ENCODE measurements around the gene LRRC8B. TPM values are rescaled to one million over a fixed set of nuclear protein-coding genes. Genes with fewer than 3 reads are reported as not detected.

LRRC8B gene
- total and polyA plus RNA-seq, 9 of the 15 experiments (the other 6 are each of a cell fraction or from before 2014, with no cell fraction given), result 4.3 to 43.7 (median 14.4) TPM

GRCh38 chr1:89527750-89528381 lies 3.2 kb downstream of the LRRC8B start:
- intact Hi-C loops (cut with micrococcal nuclease), result loop anchor here (10.0 kb wide), 1 partner anchor 467 kb away; the partner anchor contains the start of gene ZNF326
- H3K36me3 ChIP-seq (ENCODE audit: control insufficient read depth, insufficient read depth, low read length), result peaks cover 54% of the 10 kb centered on the region
- ChIA-PET CTCF (ENCODE audit: low intra/inter-chr PET ratio) (interaction anchor here (0.7 kb wide), 1 partner anchor 8 kb away, joined by 3 read pairs; no protein-coding TSS in a partner anchor), POLR2A (interaction anchor here (1.0 to 2.1 kb wide), 3 partner anchors 9 to 294 kb away, joined by 3 to 8 read pairs (median 6); no protein-coding TSS in a partner anchor)
- no peak for DNase-seq (ENCODE audit: extremely low read depth in 1 of 4, low spot score in 3 of 4)
- in situ Hi-C loops (cut with MboI), result no loop called here
- no peaks in the 10 kb centered on the region for H3K27me3 ChIP-seq (ENCODE audit: control insufficient read depth in 2 of 2, insufficient read depth in 2 of 2, low read length in 2 of 2)
- no peak overlapping the region; the same call in 1 of the 2 replicates for H3K4me2 ChIP-seq (ENCODE audit: insufficient read depth, low read length)
- no peaks in the 10 kb centered on the region for H3K9me1 ChIP-seq (ENCODE audit: control insufficient read depth, insufficient read depth, low read length)
- WGBS (ENCODE audit: insufficient coverage, low coverage, missing lambda C conversion rate), result 63% methylated on average over 2 of the region's 2 CpGs
- H3K9ac ChIP-seq (ENCODE audit: insufficient read depth in 1 of 2, low read depth in 2 of 2, low read length in 2 of 2), result peak overlapping the region in 1 of 2 experiments; percentile 12; a peak in 1 of 4 replicates
- H2AFZ ChIP-seq (ENCODE audit: low read depth, low read length), result no peak overlapping the region
- H3K4me3 ChIP-seq, result no peak overlapping the region
- no peak for TF ChIP-seq RUNX1 (IDR thresholded peaks at IDR 0.05; ENCODE audit: low read depth)
- 0 out of 2 replicates have a peak, but pooled peaks have one; percentile 30 for TF ChIP-seq NR2C1 (IDR thresholded peaks at IDR 0.05)
- TF ChIP-seq NR2C1 (tag; IDR thresholded peaks at IDR 0.05), result peak; percentile 36; the same call in 1 of the 2 replicates
- TF ChIP-seq BRD4 (IDR thresholded peaks at IDR 0.05), result no peak
- TF ChIP-seq TFE3 (CRISPR knock-in tag; IDR thresholded peaks at IDR 0.05), result peak; percentile 21; the same call in 1 of the 2 replicates
- no peak for TF ChIP-seq ZNF507 (tag; conservative IDR thresholded peaks at IDR 0.05)
- no peak for TF ChIP-seq U2AF1 (optimal IDR thresholded peaks at IDR 0.05; ENCODE audit: low read depth, low read length)
- no peak for TF ChIP-seq NR2C2 (CRISPR knock-in tag; IDR thresholded peaks at IDR 0.05)
- peak; percentile 59; the same call in 1 of the 2 replicates for TF ChIP-seq NR2C2 (tag; IDR thresholded peaks at IDR 0.05)
- peaks cover 17 to 50% of the 10 kb centered on the region in 2 experiments for H3K4me1 ChIP-seq (replicated peaks in 1 of 2; ENCODE audit: control insufficient read depth in 2 of 2, insufficient read depth in 2 of 2, low read length in 2 of 2)
- ATAC-seq, result no peak
- BruUV-seq (replicated peaks), result no TSS peak
- FAIRE-seq, result no peak
- H3K27ac ChIP-seq (ENCODE audit: extremely low read depth, low read depth, low read length), result no peak overlapping the region
- peaks cover 87% of the 10 kb centered on the region for H3K79me2 ChIP-seq (ENCODE audit: control insufficient read depth, insufficient read depth, low read length)
- peaks cover 9% of the 10 kb centered on the region for H3K9me3 ChIP-seq (replicated peaks; ENCODE audit: control insufficient read depth, insufficient read depth, low read depth, low read length)
- H4K20me1 ChIP-seq (replicated peaks; ENCODE audit: control insufficient read depth, insufficient read depth, low read length), result peaks cover 5% of the 10 kb centered on the region; the same call in 1 of the 2 replicates
